K562 (cell line): ENCODE results near the gene KIAA0513. TPM values are rescaled to one million over a fixed set of nuclear protein-coding genes. Genes with fewer than 3 reads are reported as not detected.

Experiments used
- ATAC-seq: fragments of 200-7000 bp; cut with Tn5 transposase; 3 replicates; pipeline ENCODE4 v1.9.1; 2020; ENCODE audit warnings: moderate library complexity
- BruUV-seq: library from RNA; stranded (reverse); fragments of 400-500 nt; replicated peaks from 2 replicates; lab custom pipeline; 2021; lab: Mats Ljungman, UMichigan
- CTCF ChIA-PET: fragments of 300-600 bp; formaldehyde crosslinking; extraction: SDS; loops from one replicate; lab custom pipeline; 2021; ENCODE audit warnings: low intra/inter-chr PET ratio; lab: Yijun Ruan, JAX
- POLR2A ChIA-PET: fragments of 300-600, 350-650 bp; sonication (Branson Sonifier 250); formaldehyde crosslinking; extraction: SDS; loops from one replicate; lab custom pipeline; 2021; ENCODE audit warnings: antibody characterized with exemption, inconsistent platforms; lab: Yijun Ruan, JAX
- DNase-seq, 4 experiments: peaks; one replicate each; pipeline versions ENCODE4 v3.0.0 to v3.0.0-alpha.2; 2011 to 2018; ENCODE audit warnings: low spot score in 3 of 4, mixed read lengths in 3 of 4; ENCODE audit errors: extremely low read depth in 1 of 4
- FAIRE-seq: peaks from 2 replicates; lab custom pipeline; 2011; peaks lifted over from hg19 to GRCh38; lab: Jason Lieb, UNC
- H2AFZ ChIP-seq: 2 replicates; pipeline ENCODE4 v1.6.0; 2011; ENCODE audit warnings: low read depth, low read length, control low read depth, inconsistent platforms
- H3K27ac ChIP-seq: fragments of 200-600 bp; 3 replicates; pipeline ENCODE4 v1.8.0; 2011; ENCODE audit warnings: low read depth, mild to moderate bottlenecking, control low read depth, inconsistent platforms, low read length, moderate library complexity, mixed read lengths; ENCODE audit errors: extremely low read depth
- H3K27me3 ChIP-seq, 2 experiments: fragments of 300-600 bp in 1 of 2; 2 replicates in 1 of 2; 3 replicates in 1 of 2; pipeline versions ENCODE4 v1.6.0 to v1.8.0; 2011; ENCODE audit warnings: inconsistent platforms in 2 of 2, low read length in 2 of 2, mild to moderate bottlenecking in 1 of 2, mixed read lengths in 1 of 2, moderate library complexity in 1 of 2; ENCODE audit not compliant: control insufficient read depth in 2 of 2, insufficient read depth in 2 of 2
- H3K36me3 ChIP-seq: fragments of 300-600 bp; 3 replicates; pipeline ENCODE4 v1.8.0; 2011; ENCODE audit warnings: mild to moderate bottlenecking, low read length, inconsistent platforms; ENCODE audit not compliant: control insufficient read depth, insufficient read depth
- H3K4me1 ChIP-seq, 2 experiments: fragments of 200-600 bp in 1 of 2; replicated peaks in 1 of 2; 2 replicates in 1 of 2; 3 replicates in 1 of 2; pipeline versions ENCODE4 v1.5.1 to v1.8.0; 2011; ENCODE audit warnings: inconsistent platforms in 2 of 2, low read length in 2 of 2, mild to moderate bottlenecking in 1 of 2, mixed read lengths in 1 of 2, moderate library complexity in 1 of 2; ENCODE audit not compliant: control insufficient read depth in 2 of 2, insufficient read depth in 2 of 2
- H3K4me2 ChIP-seq: 2 replicates; pipeline ENCODE4 v1.6.1; 2011; ENCODE audit warnings: low read length, control low read depth, inconsistent platforms, mixed read lengths; ENCODE audit not compliant: insufficient read depth
- H3K4me3 ChIP-seq: fragments of 200-600 bp; sonication (generic), shearing (Covaris generic); 2 replicates; pipeline ENCODE4 v1.5.1; 2016; ENCODE audit warnings: control low read depth, inconsistent platforms
- H3K79me2 ChIP-seq: fragments of 200-600 bp; 3 replicates; pipeline ENCODE4 v1.8.0; 2011; ENCODE audit warnings: low read length, inconsistent platforms; ENCODE audit not compliant: control insufficient read depth, insufficient read depth
- H3K9ac ChIP-seq, 2 experiments: 2 replicates each; pipeline versions ENCODE4 v1.6.0 to v1.6.1; 2011; ENCODE audit warnings: low read depth in 2 of 2, low read length in 2 of 2, control low read depth in 1 of 2, inconsistent platforms in 1 of 2, mild to moderate bottlenecking in 1 of 2, mixed read lengths in 1 of 2; ENCODE audit not compliant: insufficient read depth in 1 of 2
- H3K9me1 ChIP-seq: one replicate; pipeline ENCODE4 v1.6.0; 2011; ENCODE audit warnings: inconsistent platforms, mild to moderate bottlenecking, low read length, moderate library complexity; ENCODE audit not compliant: control insufficient read depth, insufficient read depth
- H3K9me3 ChIP-seq: replicated peaks from 2 replicates; pipeline ENCODE4 v1.5.1; 2011; ENCODE audit warnings: low read depth, low read length, inconsistent platforms; ENCODE audit not compliant: control insufficient read depth, insufficient read depth
- H4K20me1 ChIP-seq: replicated peaks from 2 replicates; pipeline ENCODE4 v1.6.1; 2011; ENCODE audit warnings: low read length, inconsistent platforms, mixed read lengths; ENCODE audit not compliant: control insufficient read depth, insufficient read depth
- CEBPG ChIP-seq, 3 experiments: fragments of 200-800 bp in 1 of 3; sonication (Bioruptor generic) in 1 of 3; sonication (generic) in 1 of 3; formaldehyde crosslinking in 1 of 3; IDR thresholded peaks in 2 of 3; conservative IDR thresholded peaks in 1 of 3; 2 replicates each; pipeline versions ENCODE4 v1.6.1 to v1.8.0; 2016 to 2022; ENCODE audit warnings: missing compliant biosample characterization in 2 of 3, missing genetic modification characterization in 2 of 3, mild to moderate bottlenecking in 1 of 3, missing genetic modification reagents in 1 of 3
- CHD2 ChIP-seq: IDR thresholded peaks from 2 replicates; pipeline ENCODE4 v1.6.1; 2011; ENCODE audit warnings: low read depth, low read length
- EP300 ChIP-seq: IDR thresholded peaks from 2 replicates; pipeline ENCODE4 v1.6.1; 2012; ENCODE audit warnings: low read length, improper control_type of control experiment
- FOXJ2 ChIP-seq: fragments of 200-800 bp; sonication (Bioruptor generic); IDR thresholded peaks from 2 replicates; pipeline ENCODE4 v1.6.1; 2016; ENCODE audit warnings: missing genetic modification characterization, missing compliant biosample characterization
- HMG20B ChIP-seq: fragments of 250-450 bp; sonication (Bioruptor Pico); IDR thresholded peaks from 2 replicates; pipeline ENCODE4 v1.5.0; 2021; ENCODE audit warnings: mild to moderate bottlenecking
- MAX ChIP-seq: sonication (generic); formaldehyde crosslinking; IDR thresholded peaks from 2 replicates; pipeline ENCODE4 v1.9.0; 2022; ENCODE audit warnings: mild to moderate bottlenecking, missing genetic modification reagents
- NRF1 ChIP-seq, 2 experiments: fragments of 450-650 bp; IDR thresholded peaks in 1 of 2; conservative IDR thresholded peaks in 1 of 2; 2 replicates each; pipeline ENCODE4 v1.6.1; 2014; ENCODE audit warnings: mild to moderate bottlenecking in 2 of 2
- POLR2AphosphoS2 ChIP-seq: IDR thresholded peaks from 2 replicates; pipeline ENCODE4 v1.6.1; 2012; ENCODE audit warnings: low read length, improper control_type of control experiment
- POLR2G ChIP-seq: fragments of 200-400 bp; formaldehyde crosslinking; IDR thresholded peaks from 2 replicates; pipeline ENCODE4 v1.6.1; 2017; ENCODE audit warnings: low read depth, mild to moderate bottlenecking, antibody characterized with exemption, low read length, moderate library complexity
- SMC3 ChIP-seq: conservative IDR thresholded peaks from 2 replicates; pipeline ENCODE4 v1.6.1; 2011; ENCODE audit warnings: low read depth, low read length, improper control_type of control experiment; ENCODE audit not compliant: insufficient read depth
- ZNF589 ChIP-seq: fragments of 200-800 bp; sonication (Bioruptor generic); IDR thresholded peaks from 2 replicates; pipeline ENCODE4 v1.6.1; 2016; ENCODE audit warnings: low read depth, missing genetic modification characterization, missing compliant biosample characterization
- WGBS: fragments of 100-300 bp; shearing (Covaris generic); methylation state at CpG from one replicate; pipeline ENCODE4 v1.1.6; 2016; ENCODE audit warnings: low coverage, mixed read lengths; ENCODE audit not compliant: insufficient coverage; ENCODE audit errors: missing lambda C conversion rate; 5-methylcytosine and 5-hydroxymethylcytosine counted together
- in situ Hi-C: fragments of 300-500 bp; cut with MboI; formaldehyde crosslinking; loops from 4 replicates; pipeline ENCODE4 v1.15.0; 2018; ENCODE audit warnings: inconsistent platforms, mixed read lengths
- intact Hi-C: fragments of 100-400 bp; cut with micrococcal nuclease; formaldehyde crosslinking; loops from 2 replicates; pipeline ENCODE4 v1.14.2; 2022
- polyA plus RNA-seq, 8 experiments: library from polyadenylated mRNA; depleted of rRNA in 4 of 8; stranded (reverse) in 5 of 8; unstranded in 3 of 8; fragments of >200 nt; fragmentation: Nextera tagmentation in 2 of 8; fragmentation: Illumina TruSeq in 1 of 8; extraction: Ambion mirVana in 2 of 8; extraction: Trizol in 1 of 8; gene quantifications; 2 replicates each; pipeline versions ENCODE4 v1.2.1 to v1.2.3, GENCODE V29; 2011 to 2014; ENCODE audit warnings: inconsistent platforms in 1 of 8, missing spikeins in 1 of 8
- total RNA-seq, 7 experiments: library from RNA; depleted of rRNA in 6 of 7; stranded (reverse); fragments of >200 nt in 6 of 7; fragmentation: Illumina TruSeq in 2 of 7; extraction: Trizol in 2 of 7; gene quantifications; 2 replicates each; pipeline versions ENCODE4 v1.2.1 to v1.2.3, GENCODE V29; 2011 to 2021; ENCODE audit warnings: low replicate concordance in 1 of 7

KIAA0513 gene
- total and polyA plus RNA-seq, 9 of the 15 experiments (the other 6 are each of a cell fraction or from before 2014, with no cell fraction given), result 0.18 to 13.7 (median 10.2) TPM

GRCh38 chr16:85090873-85091521, 63.4 kb downstream of the KIAA0513 start:
- TF ChIP-seq CEBPG (CRISPR knock-in tag; IDR thresholded peaks at IDR 0.05) (no peak), CEBPG (tag; conservative IDR thresholded peaks at IDR 0.05 in 1 of 2, IDR thresholded peaks at IDR 0.05 in 1 of 2) (0 out of 4 replicates have a peak, but pooled peaks of 1 of the 2 experiments have one; percentile 26), SMC3 (no peak), POLR2AphosphoS2 (0 out of 2 replicates have a peak, but pooled peaks have one; percentile 52), NRF1 (conservative IDR thresholded peaks at IDR 0.05 in 1 of 2, IDR thresholded peaks at IDR 0.05 in 1 of 2) (peak; percentile 69 to 71), CHD2 (no peak), MAX (CRISPR knock-in tag) (0 out of 2 replicates have a peak, but pooled peaks have one; percentile 19), FOXJ2 (tag) (no peak), EP300 (no peak), ZNF589 (CRISPR knock-in tag) (0 out of 2 replicates have a peak, but pooled peaks have one; percentile 24), HMG20B (CRISPR knock-in tag) (0 out of 2 replicates have a peak, but pooled peaks have one; percentile 15), POLR2G (peak; percentile 37; the same call in 1 of the 2 replicates)
- H3K4me2 ChIP-seq, result no peak overlapping the region
- no peaks in the 10 kb centered on the region for H3K9me1 ChIP-seq
- peaks cover 5% of the 10 kb centered on the region; the same call in 1 of the 2 replicates for H4K20me1 ChIP-seq
- no peak overlapping the region for H2AFZ ChIP-seq
- WGBS, result 51% methylated on average over 8 of the region's 8 CpGs
- no peak overlapping the region for H3K4me3 ChIP-seq
- in situ Hi-C loops, result no loop called here
- no peaks in the 10 kb centered on the region for H3K9me3 ChIP-seq
- H3K27ac ChIP-seq, result no peak overlapping the region
- peaks cover 5% of the 10 kb centered on the region; the same call in 1 of the 3 replicates for H3K36me3 ChIP-seq
- no peaks in the 10 kb centered on the region for H3K79me2 ChIP-seq
- peak; percentile 42 for FAIRE-seq
- CTCF ChIA-PET, result interaction anchor here (0.6 kb wide), 2 partner anchors 166 to 251 kb away, joined by 3 read pairs; no protein-coding TSS in a partner anchor
- intact Hi-C loops, result loop anchor here (5.0 kb wide), 1 partner anchor 34 kb away; no protein-coding TSS in a partner anchor
- peak overlapping the region in 1 of 2 experiments; percentile 18; a peak in 2 of 4 replicates for H3K9ac ChIP-seq
- BruUV-seq, result no TSS peak
- no peak; the same call in 2 of the 3 replicates for ATAC-seq
- H3K27me3 ChIP-seq, result peaks cover 22 to 33% of the 10 kb centered on the region in 2 experiments; a peak in 4 of 5 replicates
- no peak for DNase-seq
- POLR2A ChIA-PET, result interaction anchor here (0.6 to 1.3 kb wide), 5 partner anchors 10 to 96 kb away, joined by 3 to 8 read pairs (median 4); no protein-coding TSS in a partner anchor
- peaks cover 9 to 57% of the 10 kb centered on the region in 2 experiments; a peak in 3 of 5 replicates for H3K4me1 ChIP-seq
